Measurements from ENCODE around the gene PACRG.
"Not testable (repeated sequence)": the region's sequence is repeated elsewhere in the genome, so short reads cannot be mapped to it uniquely, and the experiment has no call there.

PACRG gene

GRCh38 chr6:162957062-162957461 is 229.3 kb downstream of the PACRG start:
- DNase-seq, result no peak

GRCh38 chr6:162960679-162961457 is 233.1 kb downstream of the PACRG start:
- DNase-seq, result no peak

- no peak for DNase-seq
Observed at GRCh38 chr6:162962093-162962492, 234.3 kb downstream of the PACRG start.

- no peak for DNase-seq
Observed at GRCh38 chr6:162963861-162964260, 236.1 kb downstream of the PACRG start.

- no peak for DNase-seq
Observed at GRCh38 chr6:162964488-162965140, 236.8 kb downstream of the PACRG start.

- DNase-seq, result no peak
Observed at GRCh38 chr6:162965366-162965765, 237.6 kb downstream of the PACRG start.

GRCh38 chr6:162970246-162970645 is 242.5 kb downstream of the PACRG start:
- no peak for DNase-seq

- DNase-seq, result no peak
Observed at GRCh38 chr6:162971356-162971755, 243.6 kb downstream of the PACRG start.

GRCh38 chr6:162973151-162973872 is 245.5 kb downstream of the PACRG start:
- DNase-seq, result peak; percentile 11

GRCh38 chr6:162973980-162974379 is 246.2 kb downstream of the PACRG start:
- no peak for DNase-seq

- no peak for DNase-seq
Observed at GRCh38 chr6:162974685-162975084, 246.9 kb downstream of the PACRG start.

GRCh38 chr6:162976141-162976540 is 248.4 kb downstream of the PACRG start:
- DNase-seq, result no peak

- not testable (repeated sequence) for DNase-seq
Observed at GRCh38 chr6:162983234-162983633, 255.5 kb downstream of the PACRG start.

- DNase-seq, result no peak
Observed at GRCh38 chr6:162998777-162999176, 271.0 kb downstream of the PACRG start.

- DNase-seq, result no peak
Observed at GRCh38 chr6:162999575-163000285, 272.0 kb downstream of the PACRG start.

- DNase-seq, result no peak
Observed at GRCh38 chr6:163001330-163001729, 273.6 kb downstream of the PACRG start.

GRCh38 chr6:163008186-163008585 is 280.4 kb downstream of the PACRG start:
- no peak for DNase-seq

GRCh38 chr6:163008626-163009025 is 280.9 kb downstream of the PACRG start:
- DNase-seq, result no peak

- no peak for DNase-seq
Observed at GRCh38 chr6:163010145-163010544, 282.4 kb downstream of the PACRG start.

GRCh38 chr6:163014736-163015135 is 287.0 kb downstream of the PACRG start:
- no peak for DNase-seq

- DNase-seq, result no peak
Observed at GRCh38 chr6:163017801-163018200, 290.0 kb downstream of the PACRG start.

- DNase-seq, result no peak
Observed at GRCh38 chr6:163019926-163020325, 292.2 kb downstream of the PACRG start.

- DNase-seq, result no peak
Observed at GRCh38 chr6:163021054-163021453, 293.3 kb downstream of the PACRG start.

All from NCI-H510A treated with DMSO at 0.1 percent for 48 hours (cell line).